Neural cell (in vitro differentiated cells): ENCODE data around the gene CDH12.
"Not testable (repeated sequence)": the region's sequence is repeated elsewhere in the genome, so short reads cannot be mapped to it uniquely, and the experiment has no call there.

ENCODE experiments used
- CTCF ChIP-seq: fragments of 450-650 bp; IDR thresholded peaks from 2 replicates; pipeline ENCODE4 v1.5.1; 2014; ENCODE audit warnings: antibody characterized with exemption, mild to moderate bottlenecking, moderate library complexity; ENCODE audit not compliant: poor library complexity, severe bottlenecking
- EP300 ChIP-seq: fragments of 450-650 bp; conservative IDR thresholded peaks from 2 replicates; pipeline ENCODE4 v1.6.1; 2014; ENCODE audit warnings: antibody characterized with exemption, mild to moderate bottlenecking, moderate library complexity; ENCODE audit not compliant: poor library complexity, severe bottlenecking
- POLR2AphosphoS5 ChIP-seq: IDR thresholded peaks from 2 replicates; pipeline ENCODE4 v1.6.1; 2012
- TAF1 ChIP-seq: IDR thresholded peaks from 2 replicates; pipeline ENCODE4 v1.6.1; 2012; ENCODE audit warnings: low read depth
- TF ChIP-seq, protein P1 (sequence below): IDR thresholded peaks from 2 replicates; pipeline ENCODE4 v1.6.1; 2012; ENCODE audit warnings: borderline replicate concordance

GRCh38 chr5:22151801-22152200, 701.3 kb downstream of the CDH12 start:
- TF ChIP-seq POLR2AphosphoS5, TAF1, CTCF, EP300: not testable (repeated sequence)
- TF ChIP-seq, protein P1, sequence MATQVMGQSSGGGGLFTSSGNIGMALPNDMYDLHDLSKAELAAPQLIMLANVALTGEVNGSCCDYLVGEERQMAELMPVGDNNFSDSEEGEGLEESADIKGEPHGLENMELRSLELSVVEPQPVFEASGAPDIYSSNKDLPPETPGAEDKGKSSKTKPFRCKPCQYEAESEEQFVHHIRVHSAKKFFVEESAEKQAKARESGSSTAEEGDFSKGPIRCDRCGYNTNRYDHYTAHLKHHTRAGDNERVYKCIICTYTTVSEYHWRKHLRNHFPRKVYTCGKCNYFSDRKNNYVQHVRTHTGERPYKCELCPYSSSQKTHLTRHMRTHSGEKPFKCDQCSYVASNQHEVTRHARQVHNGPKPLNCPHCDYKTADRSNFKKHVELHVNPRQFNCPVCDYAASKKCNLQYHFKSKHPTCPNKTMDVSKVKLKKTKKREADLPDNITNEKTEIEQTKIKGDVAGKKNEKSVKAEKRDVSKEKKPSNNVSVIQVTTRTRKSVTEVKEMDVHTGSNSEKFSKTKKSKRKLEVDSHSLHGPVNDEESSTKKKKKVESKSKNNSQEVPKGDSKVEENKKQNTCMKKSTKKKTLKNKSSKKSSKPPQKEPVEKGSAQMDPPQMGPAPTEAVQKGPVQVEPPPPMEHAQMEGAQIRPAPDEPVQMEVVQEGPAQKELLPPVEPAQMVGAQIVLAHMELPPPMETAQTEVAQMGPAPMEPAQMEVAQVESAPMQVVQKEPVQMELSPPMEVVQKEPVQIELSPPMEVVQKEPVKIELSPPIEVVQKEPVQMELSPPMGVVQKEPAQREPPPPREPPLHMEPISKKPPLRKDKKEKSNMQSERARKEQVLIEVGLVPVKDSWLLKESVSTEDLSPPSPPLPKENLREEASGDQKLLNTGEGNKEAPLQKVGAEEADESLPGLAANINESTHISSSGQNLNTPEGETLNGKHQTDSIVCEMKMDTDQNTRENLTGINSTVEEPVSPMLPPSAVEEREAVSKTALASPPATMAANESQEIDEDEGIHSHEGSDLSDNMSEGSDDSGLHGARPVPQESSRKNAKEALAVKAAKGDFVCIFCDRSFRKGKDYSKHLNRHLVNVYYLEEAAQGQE, result not testable (repeated sequence)
